Psoas muscle (tissue), 8 donors: ENCODE results near the gene PIGL. TPM values are rescaled to one million over a fixed set of nuclear protein-coding genes. Genes with fewer than 3 reads are reported as not detected.
A peak's percentile ranks its signal among the peaks of the same experiment; 100 is the strongest.

ENCODE experiments used
- ATAC-seq, 4 donors: fragments of 200-7000 bp; cut with Tn5 transposase; one replicate each; pipeline ENCODE4 v1.9.1; 2020; ENCODE audit warnings: moderate library complexity in 3 of 4, mild to moderate bottlenecking in 2 of 4
- DNase-seq, 2 donors: peaks; one replicate each; pipeline ENCODE4 v3.0.0-alpha.2; 2020
- H3K27ac ChIP-seq: fragments of 200-600 bp; one replicate; pipeline ENCODE4 v1.8.0; 2022
- H3K27me3 ChIP-seq, 3 donors: fragments of 200-600 bp in 1 of 3; one replicate each; pipeline versions ENCODE4 v1.6.1 to v1.8.0; 2013 to 2022; ENCODE audit warnings: low read length in 2 of 3, mild to moderate bottlenecking in 2 of 3, moderate library complexity in 1 of 3; ENCODE audit not compliant: insufficient read depth in 3 of 3
- H3K36me3 ChIP-seq, 2 donors: fragments of 200-600 bp in 1 of 2; one replicate each; pipeline versions ENCODE4 v1.6.1 to v1.8.0; 2013 to 2022; ENCODE audit warnings: low read depth in 1 of 2, mild to moderate bottlenecking in 1 of 2, moderate library complexity in 1 of 2; ENCODE audit not compliant: insufficient read depth in 1 of 2
- H3K4me1 ChIP-seq: fragments of 200-600 bp; one replicate; pipeline ENCODE4 v1.8.0; 2022
- H3K4me3 ChIP-seq: fragments of 200-600 bp; one replicate; pipeline ENCODE4 v1.8.0; 2022; ENCODE audit warnings: mild to moderate bottlenecking
- H3K9me3 ChIP-seq: fragments of 200-600 bp; one replicate; pipeline ENCODE4 v1.8.0; 2022
- WGBS, 3 donors: extraction: QIAGEN DNeasy Blood & Tissue Kit; methylation state at CpG; one replicate each; pipeline versions ENCODE4 v1.1.6 to v1.1.7; 2013; 5-methylcytosine and 5-hydroxymethylcytosine counted together
- intact Hi-C, 2 donors: fragments of 100-400 bp; cut with DNase I; formaldehyde crosslinking; loops; one replicate each; pipeline versions ENCODE4 v1.11.0 to v1.14.2; 2022
- polyA plus RNA-seq, 3 donors: library from polyadenylated mRNA; stranded (reverse); fragments of 200-250 nt; gene quantifications; one replicate each; pipeline ENCODE4 v1.2.3, GENCODE V29; 2013
- total RNA-seq, 4 donors: library from RNA; stranded (reverse); fragmentation: NEBNext Ultra II Directional in 2 of 4; extraction: Animal tissue kit (Norgen Biotek cat#: 25700) in 2 of 4; gene quantifications; one replicate each; pipeline versions ENCODE4 v1.2.1 to v1.2.4, GENCODE V29; 2021 to 2023
- TF ChIP-seq, protein P1 (sequence below): fragments of 200-600 bp; IDR thresholded peaks from one replicate; pipeline ENCODE4 v1.8.0; 2022; ENCODE audit warnings: antibody characterized with exemption
- donor health status: healthy with polysubstance abuse.
- donor health status: DM: no; HTN: no; CAD: no; lungs with moderate emphysema.
- donor health status: Bipolar disorder and iron deficiency.
- donor health status: healthy.
- donor health status: DM: yes; HTN: yes; CAD: no.
- donor health status: DM: no; HTN: no; CAD: no.
- donor health status: DM: no; HTN: no; CAD: no.
- donor health status: DM: yes; HTN: yes; CAD: no.

The PIGL gene
- total and polyA plus RNA-seq, 7 donors = 3.8 to 13.2 (median 8.3) TPM

GRCh38 chr17:16277163-16277562 is 60.2 kb downstream of the PIGL start:
- WGBS, 3 donors = 24 to 30% (median 27%) methylated on average over 1 of the region's 1 CpG
- no peak for ATAC-seq
- Histone ChIP-seq H3K4me1 (no peaks in the 10 kb centered on the region), H3K27me3 (no peaks in the 10 kb centered on the region), H3K4me3 (no peak overlapping the region), H3K27ac (no peak overlapping the region), H3K36me3 (no peaks in the 10 kb centered on the region), H3K9me3 (no peaks in the 10 kb centered on the region)
- no peak for DNase-seq
- TF ChIP-seq, protein P1, sequence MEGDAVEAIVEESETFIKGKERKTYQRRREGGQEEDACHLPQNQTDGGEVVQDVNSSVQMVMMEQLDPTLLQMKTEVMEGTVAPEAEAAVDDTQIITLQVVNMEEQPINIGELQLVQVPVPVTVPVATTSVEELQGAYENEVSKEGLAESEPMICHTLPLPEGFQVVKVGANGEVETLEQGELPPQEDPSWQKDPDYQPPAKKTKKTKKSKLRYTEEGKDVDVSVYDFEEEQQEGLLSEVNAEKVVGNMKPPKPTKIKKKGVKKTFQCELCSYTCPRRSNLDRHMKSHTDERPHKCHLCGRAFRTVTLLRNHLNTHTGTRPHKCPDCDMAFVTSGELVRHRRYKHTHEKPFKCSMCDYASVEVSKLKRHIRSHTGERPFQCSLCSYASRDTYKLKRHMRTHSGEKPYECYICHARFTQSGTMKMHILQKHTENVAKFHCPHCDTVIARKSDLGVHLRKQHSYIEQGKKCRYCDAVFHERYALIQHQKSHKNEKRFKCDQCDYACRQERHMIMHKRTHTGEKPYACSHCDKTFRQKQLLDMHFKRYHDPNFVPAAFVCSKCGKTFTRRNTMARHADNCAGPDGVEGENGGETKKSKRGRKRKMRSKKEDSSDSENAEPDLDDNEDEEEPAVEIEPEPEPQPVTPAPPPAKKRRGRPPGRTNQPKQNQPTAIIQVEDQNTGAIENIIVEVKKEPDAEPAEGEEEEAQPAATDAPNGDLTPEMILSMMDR = no peak
- intact Hi-C loops = no loop called here

DNA sequence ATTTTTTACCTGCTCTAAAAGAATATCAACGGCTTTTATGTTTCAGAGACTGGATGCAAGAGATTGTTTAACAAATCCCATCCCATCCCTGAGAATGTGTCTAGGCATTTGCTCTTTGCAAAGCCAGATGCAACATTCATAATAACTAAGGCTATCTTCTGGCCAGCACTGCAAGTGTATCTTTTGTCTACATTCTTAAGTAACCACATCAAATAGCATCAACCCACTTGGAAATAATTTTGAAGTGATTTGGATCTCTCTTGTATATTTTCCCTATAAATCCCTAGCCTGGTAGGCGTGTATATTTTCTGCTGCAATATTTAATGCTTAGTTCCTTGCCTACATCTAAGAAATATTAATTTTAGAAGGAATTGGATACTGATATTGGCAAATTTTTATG is 64.3 kb downstream of the PIGL start:
- H3K27me3 ChIP-seq = no peaks in the 10 kb centered on the region
- 89 to 94% (median 90%) methylated on average over 2 of the region's 2 CpGs for WGBS, 3 donors
- peaks cover 10% of the 10 kb centered on the region for H3K4me1 ChIP-seq
- H3K27ac ChIP-seq = no peak overlapping the region
- no peak overlapping the region for H3K4me3 ChIP-seq
- DNase-seq (no peak), ATAC-seq (no peak)
- H3K9me3 ChIP-seq = no peaks in the 10 kb centered on the region
- TF ChIP-seq, protein P1 = no peak
- intact Hi-C loops = no loop called here
- no peaks in the 10 kb centered on the region for H3K36me3 ChIP-seq

GRCh38 chr17:16282522-16282921 is 65.5 kb downstream of the PIGL start:
- no peaks in the 10 kb centered on the region for H3K9me3 ChIP-seq
- H3K4me3 ChIP-seq = no peak overlapping the region
- H3K27me3 ChIP-seq = no peaks in the 10 kb centered on the region
- H3K36me3 ChIP-seq = no peaks in the 10 kb centered on the region
- intact Hi-C loops = no loop called here
- H3K27ac ChIP-seq = no peak overlapping the region
- ATAC-seq (no peak), DNase-seq (no peak)
- peaks cover 20% of the 10 kb centered on the region for H3K4me1 ChIP-seq
- TF ChIP-seq, protein P1 = no peak

GRCh38 chr17:16283705-16284104 is 66.7 kb downstream of the PIGL start:
- H3K9me3 ChIP-seq = no peaks in the 10 kb centered on the region
- intact Hi-C loops = no loop called here
- H3K4me3 ChIP-seq = no peak overlapping the region

GRCh38 chr17:16285646-16286008 is 68.6 kb downstream of the PIGL start:
- ATAC-seq = no peak
- Histone ChIP-seq H3K36me3 (no peaks in the 10 kb centered on the region), H3K4me1 (peaks cover 20% of the 10 kb centered on the region), H3K27me3 (no peaks in the 10 kb centered on the region), H3K4me3 (peak overlapping the region; percentile 45), H3K9me3 (no peaks in the 10 kb centered on the region), H3K27ac (peak overlapping the region; percentile 83)
- DNase-seq = no peak
- TF ChIP-seq, protein P1 = peak; percentile 23
- intact Hi-C loops = no loop called here
- 59 to 76% (median 75%) methylated on average over 6 of the region's 6 CpGs for WGBS, 3 donors

More at GRCh38 chr17:16283705-16284104, 66.7 kb downstream of the PIGL start:
- TF ChIP-seq, protein P1 = no peak
- Histone ChIP-seq H3K36me3 (no peaks in the 10 kb centered on the region), H3K27ac (no peak overlapping the region), H3K4me1 (peaks cover 20% of the 10 kb centered on the region), H3K27me3 (no peaks in the 10 kb centered on the region)
- WGBS, 3 donors = 92 to 97% (median 94%) methylated on average over 7 to 9 of the region's 9 CpGs
- no peak for ATAC-seq
- DNase-seq = no peak
